Measurements from ENCODE around the gene SASH3. TPM values are rescaled to one million over a fixed set of nuclear protein-coding genes. Genes with fewer than 3 reads are reported as not detected.

Gene SASH3
- polyA plus RNA-seq, 1 donor (not counting 4 experiments of a cell fraction or from before 2014, with no cell fraction given) = 0.09 TPM

GRCh38 chrX:129763666-129764065 lies 16.1 kb upstream of the SASH3 start:
- no peak overlapping the region for H3K4me3 ChIP-seq (ENCODE audit: control insufficient read depth in 2 of 3, extremely low read depth in 1 of 3, insufficient read depth in 2 of 3, low read depth in 1 of 3, low read length in 3 of 3)
- H3K9me3 ChIP-seq (ENCODE audit: control insufficient read depth, low read depth, low read length) = no peaks in the 10 kb centered on the region
- no peak for FAIRE-seq
- H3K27me3 ChIP-seq (ENCODE audit: control insufficient read depth, extremely low read depth, insufficient read depth, low read length) = no peaks in the 10 kb centered on the region
- H3K27ac ChIP-seq (ENCODE audit: control insufficient read depth, insufficient read depth, low read length) = no peak overlapping the region
- no peaks in the 10 kb centered on the region for H4K20me1 ChIP-seq (ENCODE audit: control insufficient read depth, extremely low read depth, insufficient read depth, low read length)
- no peaks in the 10 kb centered on the region for H3K4me1 ChIP-seq (ENCODE audit: control insufficient read depth, extremely low read depth, insufficient read depth, low read length)
- H3K36me3 ChIP-seq (ENCODE audit: control insufficient read depth in 2 of 2, extremely low read depth in 1 of 2, insufficient read depth in 2 of 2, low read length in 2 of 2) = no peaks in the 10 kb centered on the region
- no peak overlapping the region for H3K9ac ChIP-seq (ENCODE audit: control insufficient read depth, extremely low read depth, insufficient read depth, low read length)
- no peaks in the 10 kb centered on the region for H3K79me2 ChIP-seq (ENCODE audit: control insufficient read depth, insufficient read depth, low read length)
- no peak overlapping the region for H3K4me2 ChIP-seq (ENCODE audit: control insufficient read depth, extremely low read depth, insufficient read depth, low read depth, low read length)
- no peak for DNase-seq (ENCODE audit: low read depth, low spot score)
- H2AFZ ChIP-seq (ENCODE audit: control insufficient read depth, low read length) = no peak overlapping the region
- dilution Hi-C loops (cut with MboI; ENCODE audit: extremely low pct_ligation_motif_present, low sequenced_read_pairs) = no loop called here
- H3K9me1 ChIP-seq (ENCODE audit: control insufficient read depth, extremely low read depth, insufficient read depth, low read length) = no peaks in the 10 kb centered on the region
- TF ChIP-seq CTCF (optimal IDR thresholded peaks at IDR 0.05 in 1 of 3, IDR thresholded peaks at IDR 0.05 in 1 of 3, conservative IDR thresholded peaks at IDR 0.05 in 1 of 3; ENCODE audit: extremely low read depth in 1 of 3, insufficient read depth in 2 of 3, low read length in 3 of 3) (no peak), EZH2 (IDR thresholded peaks at IDR 0.05; ENCODE audit: low read length) (no peak)

- H3K27me3 ChIP-seq (ENCODE audit: control insufficient read depth, extremely low read depth, insufficient read depth, low read length) = no peaks in the 10 kb centered on the region
- FAIRE-seq (no peak), DNase-seq (ENCODE audit: low read depth, low spot score) (no peak)
- no peaks in the 10 kb centered on the region for H3K79me2 ChIP-seq (ENCODE audit: control insufficient read depth, insufficient read depth, low read length)
- H3K9ac ChIP-seq (ENCODE audit: control insufficient read depth, extremely low read depth, insufficient read depth, low read length) = no peak overlapping the region
- H3K36me3 ChIP-seq (ENCODE audit: control insufficient read depth in 2 of 2, extremely low read depth in 1 of 2, insufficient read depth in 2 of 2, low read length in 2 of 2) = no peaks in the 10 kb centered on the region
- no peak overlapping the region for H3K4me3 ChIP-seq (ENCODE audit: control insufficient read depth in 2 of 3, extremely low read depth in 1 of 3, insufficient read depth in 2 of 3, low read depth in 1 of 3, low read length in 3 of 3)
- no peaks in the 10 kb centered on the region for H3K9me3 ChIP-seq (ENCODE audit: control insufficient read depth, low read depth, low read length)
- H3K27ac ChIP-seq (ENCODE audit: control insufficient read depth, insufficient read depth, low read length) = no peak overlapping the region
- dilution Hi-C loops (cut with MboI; ENCODE audit: extremely low pct_ligation_motif_present, low sequenced_read_pairs) = no loop called here
- no peaks in the 10 kb centered on the region for H3K4me1 ChIP-seq (ENCODE audit: control insufficient read depth, extremely low read depth, insufficient read depth, low read length)
- no peak for TF ChIP-seq CTCF (optimal IDR thresholded peaks at IDR 0.05 in 1 of 3, IDR thresholded peaks at IDR 0.05 in 1 of 3, conservative IDR thresholded peaks at IDR 0.05 in 1 of 3; ENCODE audit: extremely low read depth in 1 of 3, insufficient read depth in 2 of 3, low read length in 3 of 3)
- no peak for TF ChIP-seq EZH2 (IDR thresholded peaks at IDR 0.05; ENCODE audit: low read length)
- no peak overlapping the region for H2AFZ ChIP-seq (ENCODE audit: control insufficient read depth, low read length)
- no peaks in the 10 kb centered on the region for H3K9me1 ChIP-seq (ENCODE audit: control insufficient read depth, extremely low read depth, insufficient read depth, low read length)
- no peak overlapping the region for H3K4me2 ChIP-seq (ENCODE audit: control insufficient read depth, extremely low read depth, insufficient read depth, low read depth, low read length)
- no peaks in the 10 kb centered on the region for H4K20me1 ChIP-seq (ENCODE audit: control insufficient read depth, extremely low read depth, insufficient read depth, low read length)
Measured at GRCh38 chrX:129768186-129768585, 11.6 kb upstream of the SASH3 start.
